Stomach (tissue), 4 donors: ENCODE results near the gene TPCN2.

ENCODE experiments used
- CTCF ChIP-seq, 7 experiments: fragments of 450-650 bp in 4 of 7; fragments of 200-600 bp in 3 of 7; sonication (generic) in 3 of 7; IDR thresholded peaks; one replicate each; pipeline ENCODE4 v1.5.1; 2016 to 2019; ENCODE audit warnings: antibody characterized with exemption in 7 of 7, control low read depth in 2 of 7, mild to moderate bottlenecking in 1 of 7
- POLR2A ChIP-seq, 4 donors: fragments of 450-650 bp; IDR thresholded peaks; one replicate each; pipeline ENCODE4 v1.6.1; 2016; ENCODE audit warnings: antibody characterized with exemption in 4 of 4, control low read depth in 2 of 4, mild to moderate bottlenecking in 1 of 4, moderate library complexity in 1 of 4

GRCh38 chr11:69035946-69036340 is 12.8 kb upstream of the TPCN2 start:
- TF ChIP-seq CTCF (IDR thresholded peaks at IDR 0.05): no peak
- TF ChIP-seq POLR2A (IDR thresholded peaks at IDR 0.05): no peak
